Left lung (tissue), 10 donors: ENCODE results near the gene SERINC1. TPM values are rescaled to one million over a fixed set of nuclear protein-coding genes. Genes with fewer than 3 reads are reported as not detected.

ENCODE experiments used
- ATAC-seq: fragments of 200-7000 bp; cut with Tn5 transposase; one replicate; pipeline ENCODE4 v1.9.1; 2020; ENCODE audit warnings: moderate library complexity
- DNase-seq, 4 donors: peaks; one replicate each; pipeline ENCODE4 v3.0.0-alpha.2; 2013 to 2020
- H3K27ac ChIP-seq, 2 donors: fragments of 200-600 bp; sonication (generic) in 1 of 2; one replicate each; pipeline versions ENCODE4 v1.5.0 to v1.8.0; 2020 to 2021
- H3K27me3 ChIP-seq, 2 donors: fragments of 200-600 bp; sonication (generic) in 1 of 2; one replicate each; pipeline versions ENCODE4 v1.5.0 to v1.8.0; 2020 to 2021
- H3K36me3 ChIP-seq, 2 donors: fragments of 200-600 bp; sonication (generic) in 1 of 2; one replicate each; pipeline versions ENCODE4 v1.5.0 to v1.8.0; 2020 to 2021
- H3K4me1 ChIP-seq, 2 donors: fragments of 200-600 bp; one replicate each; pipeline ENCODE4 v1.8.0; 2021
- H3K4me3 ChIP-seq, 2 donors: fragments of 200-600 bp; sonication (generic) in 1 of 2; one replicate each; pipeline versions ENCODE4 v1.5.0 to v1.8.0; 2020 to 2021; ENCODE audit warnings: mild to moderate bottlenecking in 1 of 2
- H3K9me3 ChIP-seq, 2 donors: fragments of 200-600 bp; sonication (generic) in 1 of 2; one replicate each; pipeline versions ENCODE4 v1.5.0 to v1.8.0; 2020 to 2021
- intact Hi-C, 2 donors: fragments of 100-400 bp; cut with DNase I; formaldehyde crosslinking; loops; one replicate each; pipeline versions ENCODE4 v1.11.2 to v1.14.2; 2022
- polyA plus RNA-seq, 6 donors: library from polyadenylated mRNA; unstranded; fragments of 120-200 nt; gene quantifications; one replicate each; pipeline ENCODE4 v1.2.1, GENCODE V29; 2013; ENCODE audit not compliant: insufficient read length in 6 of 6
- total RNA-seq, 2 donors: library from RNA; stranded (reverse); fragmentation: NEBNext Ultra II Directional; extraction: Animal tissue kit (Norgen Biotek cat#: 25700); gene quantifications; one replicate each; pipeline ENCODE4 v1.2.1, GENCODE V29; 2021
- TF ChIP-seq, protein P1 (sequence below), 2 donors: fragments of 200-600 bp; sonication (generic) in 1 of 2; IDR thresholded peaks; one replicate each; pipeline versions ENCODE4 v1.5.0 to v1.8.0; 2021; ENCODE audit warnings: antibody characterized with exemption in 2 of 2
- donor health status: DM: no; HTN: yes; CAD: no.
- donor health status: DM: no; HTN: no; CAD: no.

The SERINC1 gene
- total and polyA plus RNA-seq, 8 donors, result 149 to 190 (median 168) TPM

DNA sequence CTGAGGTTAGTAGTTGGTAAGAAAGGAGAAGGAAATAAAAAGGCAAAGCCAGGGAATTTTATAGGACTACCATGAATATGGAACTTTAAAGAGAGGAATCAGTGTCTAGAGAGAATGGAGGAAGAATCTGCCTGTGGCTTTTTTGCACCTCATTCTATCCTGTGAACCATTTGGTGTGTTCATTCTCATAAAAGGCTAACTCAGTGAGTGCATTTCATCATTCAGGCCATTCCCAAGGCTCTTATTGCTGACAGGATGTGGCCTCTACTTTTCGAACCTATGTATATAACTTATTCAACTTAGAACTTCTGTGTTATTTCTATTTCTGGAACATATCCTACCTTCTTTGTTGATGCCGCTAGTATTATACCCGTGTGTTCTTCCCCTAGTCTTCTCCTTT, 45.0 kb downstream of the SERINC1 start:
- H3K4me3 ChIP-seq, result no peak overlapping the region
- TF ChIP-seq, protein P1, sequence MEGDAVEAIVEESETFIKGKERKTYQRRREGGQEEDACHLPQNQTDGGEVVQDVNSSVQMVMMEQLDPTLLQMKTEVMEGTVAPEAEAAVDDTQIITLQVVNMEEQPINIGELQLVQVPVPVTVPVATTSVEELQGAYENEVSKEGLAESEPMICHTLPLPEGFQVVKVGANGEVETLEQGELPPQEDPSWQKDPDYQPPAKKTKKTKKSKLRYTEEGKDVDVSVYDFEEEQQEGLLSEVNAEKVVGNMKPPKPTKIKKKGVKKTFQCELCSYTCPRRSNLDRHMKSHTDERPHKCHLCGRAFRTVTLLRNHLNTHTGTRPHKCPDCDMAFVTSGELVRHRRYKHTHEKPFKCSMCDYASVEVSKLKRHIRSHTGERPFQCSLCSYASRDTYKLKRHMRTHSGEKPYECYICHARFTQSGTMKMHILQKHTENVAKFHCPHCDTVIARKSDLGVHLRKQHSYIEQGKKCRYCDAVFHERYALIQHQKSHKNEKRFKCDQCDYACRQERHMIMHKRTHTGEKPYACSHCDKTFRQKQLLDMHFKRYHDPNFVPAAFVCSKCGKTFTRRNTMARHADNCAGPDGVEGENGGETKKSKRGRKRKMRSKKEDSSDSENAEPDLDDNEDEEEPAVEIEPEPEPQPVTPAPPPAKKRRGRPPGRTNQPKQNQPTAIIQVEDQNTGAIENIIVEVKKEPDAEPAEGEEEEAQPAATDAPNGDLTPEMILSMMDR (IDR thresholded peaks at IDR 0.05), result no peak
- intact Hi-C loops, result no loop called here
- no peak for DNase-seq
- H3K9me3 ChIP-seq, result no peaks in the 10 kb centered on the region
- no peak overlapping the region for H3K27ac ChIP-seq
- ATAC-seq, result no peak
- no peaks in the 10 kb centered on the region for H3K27me3 ChIP-seq
- H3K4me1 ChIP-seq, result no peaks in the 10 kb centered on the region
- H3K36me3 ChIP-seq, result peaks cover 0 to 52% of the 10 kb centered on the region in 2 donors

DNA sequence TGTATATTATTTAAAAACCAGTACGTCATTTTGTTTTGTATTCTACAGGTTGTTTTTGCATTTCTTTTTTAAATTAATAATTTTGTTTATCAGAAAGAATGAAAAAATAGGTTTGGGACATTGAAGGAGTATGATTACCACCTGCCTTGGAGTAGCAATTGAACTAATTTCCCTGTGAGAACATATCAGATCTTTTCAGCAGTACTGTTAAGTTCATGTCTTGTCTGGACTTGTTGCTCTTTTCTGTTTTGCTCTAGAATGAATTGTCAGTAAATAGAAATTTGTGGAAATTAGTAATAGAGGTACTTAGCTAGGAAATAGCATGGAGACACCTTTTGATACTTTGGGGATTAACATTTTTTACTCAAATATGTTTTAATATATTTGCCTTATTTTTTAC, 47.9 kb downstream of the SERINC1 start:
- Histone ChIP-seq H3K27me3 (no peaks in the 10 kb centered on the region), H3K36me3 (peaks cover 0 to 62% of the 10 kb centered on the region in 2 donors), H3K4me1 (no peaks in the 10 kb centered on the region), H3K4me3 (no peak overlapping the region), H3K27ac (no peak overlapping the region), H3K9me3 (no peaks in the 10 kb centered on the region)
- ATAC-seq (no peak), DNase-seq (no peak)
- intact Hi-C loops, result no loop called here
- TF ChIP-seq, protein P1 (IDR thresholded peaks at IDR 0.05), result no peak

DNA sequence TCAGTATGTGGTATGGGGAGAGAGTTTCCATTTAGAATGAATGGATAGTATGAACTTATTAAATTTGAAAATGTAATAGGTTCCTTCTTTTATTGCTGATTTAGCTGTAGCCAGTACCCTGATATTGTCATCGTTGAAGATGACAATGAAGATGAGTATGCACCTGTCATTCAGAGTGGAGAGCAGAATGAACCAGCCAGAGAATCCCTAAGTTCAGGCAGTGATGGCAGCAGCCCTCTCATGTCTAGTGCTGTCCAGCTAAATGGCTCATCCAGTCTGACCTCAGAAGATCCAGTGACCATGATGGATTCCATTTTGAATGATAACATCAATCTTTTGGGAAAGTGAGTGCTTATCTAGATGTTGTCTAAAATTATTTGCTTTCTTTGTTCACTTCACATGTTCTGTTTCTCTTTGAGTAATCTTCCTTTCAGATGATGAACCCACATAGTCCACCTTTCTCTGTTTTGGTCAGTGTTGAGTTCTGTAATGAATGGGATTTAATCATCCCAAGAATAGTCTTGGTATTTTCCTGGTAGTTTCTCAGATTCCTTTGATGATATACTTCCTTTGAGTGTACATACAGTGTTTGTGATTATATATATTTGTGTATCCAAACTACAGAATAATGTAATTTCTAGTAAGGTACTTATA, 48.9 kb downstream of the SERINC1 start:
- TF ChIP-seq, protein P1 (IDR thresholded peaks at IDR 0.05), result no peak
- peaks cover 0 to 56% of the 10 kb centered on the region in 2 donors for H3K36me3 ChIP-seq
- intact Hi-C loops, result no loop called here

DNA sequence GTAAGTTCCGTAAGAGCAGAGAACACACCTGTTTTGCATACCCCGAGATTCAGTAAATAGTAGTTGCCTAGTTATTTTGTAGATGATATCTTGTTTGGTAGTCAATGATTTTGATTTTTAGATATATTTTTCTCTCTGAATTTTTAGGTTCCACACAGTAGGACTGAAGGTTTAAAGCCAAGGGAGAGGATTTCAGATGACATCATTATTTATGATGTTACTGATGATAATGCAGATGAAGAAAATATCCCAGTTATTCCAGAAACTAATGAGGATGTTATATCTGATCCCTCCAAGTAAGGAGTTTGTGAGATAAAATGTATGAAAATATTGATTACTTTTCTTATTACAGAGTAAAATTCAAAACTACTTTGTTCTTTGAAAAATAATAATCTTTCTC, 49.6 kb downstream of the SERINC1 start:
- Histone ChIP-seq H3K27ac (no peak overlapping the region), H3K27me3 (no peaks in the 10 kb centered on the region), H3K36me3 (peaks cover 0 to 48% of the 10 kb centered on the region in 2 donors), H3K4me3 (no peak overlapping the region), H3K4me1 (no peaks in the 10 kb centered on the region), H3K9me3 (no peaks in the 10 kb centered on the region)
- DNase-seq (no peak), ATAC-seq (no peak)
- TF ChIP-seq, protein P1 (IDR thresholded peaks at IDR 0.05), result no peak
- intact Hi-C loops, result no loop called here

More for the DNA sequence above, 48.9 kb downstream of the SERINC1 start:
- no peaks in the 10 kb centered on the region for H3K27me3 ChIP-seq
- no peaks in the 10 kb centered on the region for H3K4me1 ChIP-seq
- DNase-seq (no peak), ATAC-seq (no peak)
- no peak overlapping the region for H3K27ac ChIP-seq
- no peak overlapping the region for H3K4me3 ChIP-seq
- H3K9me3 ChIP-seq, result no peaks in the 10 kb centered on the region

DNA sequence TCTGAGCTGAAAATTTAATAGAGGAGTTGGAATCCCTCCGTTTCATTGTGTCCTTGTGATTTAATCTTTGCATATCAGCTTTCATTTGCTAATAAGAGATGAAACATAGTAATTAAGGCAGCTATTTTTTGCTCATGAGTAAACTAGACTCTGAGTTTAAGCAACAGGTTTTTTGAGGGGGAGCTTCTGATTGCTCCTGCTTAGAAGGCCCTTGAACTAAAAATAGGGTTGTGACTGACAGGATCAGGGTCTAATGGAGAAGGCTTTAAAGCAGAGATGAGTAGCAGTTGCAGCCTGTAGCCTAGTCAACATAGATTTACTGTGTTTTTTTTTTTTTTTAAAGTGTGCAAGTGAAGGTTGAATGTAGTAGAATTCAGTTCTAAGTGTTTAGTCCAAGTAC, 54.8 kb downstream of the SERINC1 start:
- H3K36me3 ChIP-seq, result peaks cover 0 to 39% of the 10 kb centered on the region in 2 donors
- intact Hi-C loops, result no loop called here
- H3K9me3 ChIP-seq, result no peaks in the 10 kb centered on the region
- H3K27ac ChIP-seq, result no peak overlapping the region
- no peaks in the 10 kb centered on the region for H3K4me1 ChIP-seq
- no peaks in the 10 kb centered on the region for H3K27me3 ChIP-seq
- TF ChIP-seq, protein P1 (IDR thresholded peaks at IDR 0.05), result no peak
- DNase-seq, result no peak
- no peak for ATAC-seq
- H3K4me3 ChIP-seq, result no peak overlapping the region
